Testis (tissue), 2 donors: Measurements from ENCODE around the gene AFAP1L2.

ENCODE experiments used
- CTCF ChIP-seq, 3 experiments: fragments of 450-650 bp in 2 of 3; fragments of 200-600 bp in 1 of 3; sonication (generic) in 1 of 3; IDR thresholded peaks; one replicate each; pipeline ENCODE4 v1.5.1; 2016 to 2019; ENCODE audit warnings: antibody characterized with exemption in 3 of 3, mild to moderate bottlenecking in 2 of 3, moderate library complexity in 1 of 3
- POLR2A ChIP-seq: fragments of 450-650 bp; IDR thresholded peaks from one replicate; pipeline ENCODE4 v1.6.1; 2017; ENCODE audit warnings: antibody characterized with exemption, mild to moderate bottlenecking, moderate library complexity

- no peak for TF ChIP-seq POLR2A
- TF ChIP-seq CTCF (IDR thresholded peaks at IDR 0.05): no peak
Measured at GRCh38 chr10:114368057-114368391, 36.3 kb downstream of the AFAP1L2 start.
